Measurements from ENCODE around the gene MYBPC3.

DNA sequence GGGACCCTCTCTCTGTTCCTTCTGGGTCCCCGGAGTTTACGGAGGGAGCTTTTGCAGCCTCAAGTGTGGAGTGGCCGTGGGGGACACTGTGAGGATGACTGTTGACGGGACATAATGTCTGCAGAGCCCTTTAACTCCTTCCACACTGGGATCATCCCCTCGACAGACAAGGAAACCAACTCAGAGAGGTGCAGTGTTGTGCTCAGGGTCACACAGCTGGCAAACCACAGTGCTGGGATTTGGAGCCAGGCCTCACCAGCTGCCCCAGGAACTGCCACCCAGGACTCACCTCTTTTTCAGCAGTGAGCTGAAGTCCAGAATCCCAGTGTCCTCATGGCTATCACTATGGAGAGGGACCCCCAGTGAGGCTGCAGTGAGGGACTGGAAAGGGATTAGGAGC is 5.4 kb downstream of the MYBPC3 start:
- TF ChIP-seq CTCF (IDR thresholded peaks at IDR 0.05) (no peak), EP300 (IDR thresholded peaks at IDR 0.05) (no peak), POLR2A (IDR thresholded peaks at IDR 0.05) (no peak)

Measured in tibial nerve (tissue), 4 donors.